ENCODE results near the gene SGO2. TPM values are rescaled to one million over a fixed set of nuclear protein-coding genes. Genes with fewer than 3 reads are reported as not detected.

SGO2 gene
- total RNA-seq, 1 donor from 2014 or later, result 10.7 TPM

DNA sequence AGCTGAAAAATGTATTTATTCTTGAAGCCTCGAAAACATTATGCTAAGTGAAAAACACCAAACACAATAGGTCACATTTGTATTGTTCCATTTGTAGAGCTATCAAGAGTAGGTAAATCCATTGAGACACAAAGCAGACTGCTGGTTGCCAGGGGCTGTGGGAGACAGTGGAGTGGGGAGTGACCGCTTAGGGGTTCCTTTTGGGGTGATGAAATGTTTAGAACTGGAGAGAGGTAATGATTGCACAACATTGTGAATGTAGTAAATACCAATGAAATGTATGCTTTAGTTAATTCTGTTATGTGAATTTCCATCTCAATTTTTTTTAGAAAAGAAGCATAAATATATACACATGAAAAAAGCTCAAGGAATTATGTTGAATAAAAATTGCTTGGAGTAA lies 32.0 kb upstream of the SGO2 start:
- H3K9me3 Mint-ChIP-seq, result peaks cover 12% of the 10 kb centered on the region
- no peak overlapping the region for H3K27ac Mint-ChIP-seq
- H3K36me3 Mint-ChIP-seq, result peaks cover 51% of the 10 kb centered on the region
- H3K4me1 Mint-ChIP-seq, result no peaks in the 10 kb centered on the region
- no peak for DNase-seq (ENCODE audit: low spot score in 2 of 2, unreplicated experiment in 2 of 2)
- no peaks in the 10 kb centered on the region for H3K27me3 Mint-ChIP-seq (ENCODE audit: low read depth)
- H3K4me3 Mint-ChIP-seq, result no peak overlapping the region
- TF ChIP-seq, protein P1, sequence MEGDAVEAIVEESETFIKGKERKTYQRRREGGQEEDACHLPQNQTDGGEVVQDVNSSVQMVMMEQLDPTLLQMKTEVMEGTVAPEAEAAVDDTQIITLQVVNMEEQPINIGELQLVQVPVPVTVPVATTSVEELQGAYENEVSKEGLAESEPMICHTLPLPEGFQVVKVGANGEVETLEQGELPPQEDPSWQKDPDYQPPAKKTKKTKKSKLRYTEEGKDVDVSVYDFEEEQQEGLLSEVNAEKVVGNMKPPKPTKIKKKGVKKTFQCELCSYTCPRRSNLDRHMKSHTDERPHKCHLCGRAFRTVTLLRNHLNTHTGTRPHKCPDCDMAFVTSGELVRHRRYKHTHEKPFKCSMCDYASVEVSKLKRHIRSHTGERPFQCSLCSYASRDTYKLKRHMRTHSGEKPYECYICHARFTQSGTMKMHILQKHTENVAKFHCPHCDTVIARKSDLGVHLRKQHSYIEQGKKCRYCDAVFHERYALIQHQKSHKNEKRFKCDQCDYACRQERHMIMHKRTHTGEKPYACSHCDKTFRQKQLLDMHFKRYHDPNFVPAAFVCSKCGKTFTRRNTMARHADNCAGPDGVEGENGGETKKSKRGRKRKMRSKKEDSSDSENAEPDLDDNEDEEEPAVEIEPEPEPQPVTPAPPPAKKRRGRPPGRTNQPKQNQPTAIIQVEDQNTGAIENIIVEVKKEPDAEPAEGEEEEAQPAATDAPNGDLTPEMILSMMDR (IDR thresholded peaks at IDR 0.05; ENCODE audit: unreplicated experiment), result no peak

DNA sequence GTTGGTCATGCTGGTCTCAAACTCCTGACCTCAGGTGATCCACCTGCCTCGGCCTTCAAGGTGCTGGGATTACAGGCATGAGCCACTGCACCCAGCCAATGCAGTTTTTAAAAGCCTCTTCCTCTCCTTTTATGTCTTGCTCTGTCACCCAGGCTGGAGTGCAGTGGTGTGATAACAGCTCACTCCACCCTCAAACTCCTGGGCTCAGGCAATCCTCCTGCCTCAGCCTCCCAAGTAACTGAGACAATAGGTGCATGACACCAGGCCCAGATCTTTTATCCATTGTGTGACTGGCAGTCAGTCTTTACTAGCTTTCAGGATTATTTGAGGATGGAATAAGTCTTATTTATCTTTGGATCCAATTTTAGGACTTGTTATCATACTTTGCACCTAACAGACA lies 29.3 kb upstream of the SGO2 start:
- Mint-ChIP-seq H3K4me3 (no peak overlapping the region), H3K4me1 (no peaks in the 10 kb centered on the region), H3K27me3 (ENCODE audit: low read depth) (no peaks in the 10 kb centered on the region), H3K9me3 (peaks cover under 1% of the 10 kb centered on the region), H3K36me3 (peaks cover 34% of the 10 kb centered on the region), H3K27ac (no peak overlapping the region)
- TF ChIP-seq, protein P1 (IDR thresholded peaks at IDR 0.05; ENCODE audit: unreplicated experiment), result no peak
- no peak for DNase-seq (ENCODE audit: low spot score in 2 of 2, unreplicated experiment in 2 of 2)

DNA sequence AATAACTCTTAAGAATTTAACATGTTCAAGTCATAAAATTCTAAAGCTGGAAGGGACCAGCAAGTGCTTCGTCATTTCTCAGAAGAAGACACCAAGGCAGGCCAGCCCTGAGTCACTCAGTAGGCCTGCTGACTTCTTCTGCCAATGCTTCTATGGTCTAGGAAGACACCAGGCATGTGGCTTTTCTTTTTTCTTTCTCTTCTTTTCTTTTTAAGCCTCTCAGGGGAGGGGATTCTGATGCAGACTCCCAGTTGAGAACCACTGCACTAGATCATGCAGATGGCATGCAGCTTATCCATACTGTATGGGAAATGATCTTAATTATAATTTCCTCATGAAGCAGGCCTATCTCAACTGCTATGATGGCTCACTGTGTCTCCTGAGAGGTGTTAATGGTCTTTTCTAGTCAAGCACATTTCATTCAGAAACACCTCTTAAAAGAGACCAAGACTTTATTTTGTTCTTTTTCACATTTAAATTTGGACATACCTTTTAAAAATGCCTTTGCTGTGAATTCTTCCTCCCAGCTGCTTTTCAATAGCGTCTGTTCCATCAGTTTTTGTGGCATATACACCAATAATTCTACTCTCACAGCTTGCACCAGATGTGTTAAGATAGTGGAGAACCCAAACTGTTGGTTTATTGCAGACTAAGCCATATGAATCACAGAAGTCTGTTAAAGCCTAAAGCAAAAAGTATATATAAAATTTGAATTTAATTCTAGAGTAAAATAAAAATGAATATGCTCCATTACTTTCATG lies 27.4 kb upstream of the SGO2 start:
- TF ChIP-seq, protein P1 (IDR thresholded peaks at IDR 0.05; ENCODE audit: unreplicated experiment), result no peak
- H3K27ac Mint-ChIP-seq, result no peak overlapping the region
- peaks cover 4% of the 10 kb centered on the region for H3K9me3 Mint-ChIP-seq
- H3K4me3 Mint-ChIP-seq, result no peak overlapping the region
- no peaks in the 10 kb centered on the region for H3K27me3 Mint-ChIP-seq (ENCODE audit: low read depth)
- H3K36me3 Mint-ChIP-seq, result peaks cover 28% of the 10 kb centered on the region
- H3K4me1 Mint-ChIP-seq, result no peaks in the 10 kb centered on the region
- DNase-seq (ENCODE audit: low spot score in 2 of 2, unreplicated experiment in 2 of 2), result no peak

DNA sequence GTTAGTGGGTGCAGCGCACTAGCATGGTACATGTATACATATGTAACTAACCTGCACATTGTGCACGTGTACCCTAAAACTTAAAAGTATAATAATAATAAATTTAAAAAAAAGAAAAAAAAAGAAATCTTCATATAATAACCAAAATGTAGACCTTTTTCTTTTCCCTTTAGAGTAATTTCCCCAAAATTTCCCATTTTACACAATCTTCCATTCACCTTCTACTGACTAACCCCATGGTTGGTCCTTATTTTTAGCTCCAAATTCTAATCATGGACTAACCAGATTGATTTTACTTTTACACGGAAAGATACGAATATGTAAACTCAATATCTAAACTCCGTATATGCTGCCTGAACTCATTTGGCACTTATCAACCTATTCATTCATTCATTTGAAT lies 23.8 kb upstream of the SGO2 start:
- Mint-ChIP-seq H3K4me1 (no peaks in the 10 kb centered on the region), H3K27me3 (ENCODE audit: low read depth) (no peaks in the 10 kb centered on the region), H3K36me3 (peaks cover 23% of the 10 kb centered on the region), H3K27ac (no peak overlapping the region), H3K4me3 (no peak overlapping the region), H3K9me3 (peaks cover 4% of the 10 kb centered on the region)
- TF ChIP-seq, protein P1 (IDR thresholded peaks at IDR 0.05; ENCODE audit: unreplicated experiment), result no peak
- no peak for DNase-seq (ENCODE audit: low spot score in 2 of 2, unreplicated experiment in 2 of 2)

DNA sequence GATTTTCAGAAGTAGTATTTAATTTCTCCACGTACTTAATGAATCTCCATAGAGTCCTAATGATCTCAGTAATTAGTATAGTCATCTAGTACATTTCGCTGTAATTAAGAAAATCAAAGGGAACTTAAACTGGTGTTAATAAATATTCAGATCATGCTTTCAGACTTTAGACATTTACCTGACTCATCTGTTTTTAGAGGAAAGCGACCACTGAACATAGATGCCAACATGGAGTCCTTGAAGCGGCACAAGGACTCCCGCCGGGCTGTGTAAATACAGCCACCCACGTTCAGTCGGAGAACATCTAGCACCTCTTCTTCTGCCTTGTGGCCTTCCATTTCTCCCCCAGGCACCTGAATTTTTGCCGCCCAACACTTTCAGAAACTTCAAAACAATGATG lies 19.3 kb upstream of the SGO2 start:
- H3K4me1 Mint-ChIP-seq, result peaks cover 12% of the 10 kb centered on the region

More for the DNA sequence above, 19.3 kb upstream of the SGO2 start:
- TF ChIP-seq, protein P1 (IDR thresholded peaks at IDR 0.05; ENCODE audit: unreplicated experiment), result no peak
- Mint-ChIP-seq H3K27ac (no peak overlapping the region), H3K36me3 (peaks cover 16% of the 10 kb centered on the region), H3K27me3 (ENCODE audit: low read depth) (no peaks in the 10 kb centered on the region), H3K4me3 (no peak overlapping the region), H3K9me3 (peaks cover 4% of the 10 kb centered on the region)
- DNase-seq (ENCODE audit: low spot score in 2 of 2, unreplicated experiment in 2 of 2), result no peak

Data from mesothelial cell of epicardium (in vitro differentiated cells).